GM23338 (cell line): Measurements from ENCODE around the gene GET4.

Experiments used
- CREB1 ChIP-seq: fragments of 250-450 bp; sonication (Bioruptor Pico); IDR thresholded peaks from 2 replicates; pipeline ENCODE4 v1.5.0; 2020; ENCODE audit warnings: low read depth, mild to moderate bottlenecking, moderate library complexity
- EZH2 ChIP-seq: fragments of 200-600 bp; sonication (generic); IDR thresholded peaks from one replicate; pipeline ENCODE4 v1.8.0; 2017; ENCODE audit warnings: antibody characterized with exemption, mild to moderate bottlenecking, low read depth; ENCODE audit not compliant: unreplicated experiment
- EZH2phosphoT487 ChIP-seq: fragments of 200-600 bp; sonication (generic); IDR thresholded peaks from one replicate; pipeline ENCODE4 v1.8.1; 2018; ENCODE audit warnings: antibody characterized with exemption; ENCODE audit not compliant: unreplicated experiment
- POLR2AphosphoS5 ChIP-seq: IDR thresholded peaks from 2 replicates; pipeline ENCODE4 v1.6.1; 2016; ENCODE audit warnings: antibody characterized with exemption, low read depth
- REST ChIP-seq: IDR thresholded peaks from one replicate; pipeline ENCODE4 v1.6.1; 2018; ENCODE audit warnings: antibody characterized with exemption; ENCODE audit not compliant: unreplicated experiment
- TF ChIP-seq, protein P1 (sequence below), 2 experiments: fragments of 200-600 bp in 1 of 2; sonication (generic) in 1 of 2; conservative IDR thresholded peaks; 2 replicates each; pipeline versions ENCODE4 v1.5.1 to v1.6.1; 2016 to 2017; ENCODE audit warnings: antibody characterized with exemption in 2 of 2, low read depth in 2 of 2, mild to moderate bottlenecking in 2 of 2, moderate library complexity in 1 of 2

GRCh38 chr7:867406-868188 lies 8.8 kb upstream of the GET4 start:
- TF ChIP-seq, protein P1, sequence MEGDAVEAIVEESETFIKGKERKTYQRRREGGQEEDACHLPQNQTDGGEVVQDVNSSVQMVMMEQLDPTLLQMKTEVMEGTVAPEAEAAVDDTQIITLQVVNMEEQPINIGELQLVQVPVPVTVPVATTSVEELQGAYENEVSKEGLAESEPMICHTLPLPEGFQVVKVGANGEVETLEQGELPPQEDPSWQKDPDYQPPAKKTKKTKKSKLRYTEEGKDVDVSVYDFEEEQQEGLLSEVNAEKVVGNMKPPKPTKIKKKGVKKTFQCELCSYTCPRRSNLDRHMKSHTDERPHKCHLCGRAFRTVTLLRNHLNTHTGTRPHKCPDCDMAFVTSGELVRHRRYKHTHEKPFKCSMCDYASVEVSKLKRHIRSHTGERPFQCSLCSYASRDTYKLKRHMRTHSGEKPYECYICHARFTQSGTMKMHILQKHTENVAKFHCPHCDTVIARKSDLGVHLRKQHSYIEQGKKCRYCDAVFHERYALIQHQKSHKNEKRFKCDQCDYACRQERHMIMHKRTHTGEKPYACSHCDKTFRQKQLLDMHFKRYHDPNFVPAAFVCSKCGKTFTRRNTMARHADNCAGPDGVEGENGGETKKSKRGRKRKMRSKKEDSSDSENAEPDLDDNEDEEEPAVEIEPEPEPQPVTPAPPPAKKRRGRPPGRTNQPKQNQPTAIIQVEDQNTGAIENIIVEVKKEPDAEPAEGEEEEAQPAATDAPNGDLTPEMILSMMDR (conservative IDR thresholded peaks at IDR 0.05; ENCODE audit: low read depth in 2 of 2): no peak
- TF ChIP-seq EZH2phosphoT487 (no peak), EZH2 (no peak), CREB1 (CRISPR knock-in tag) (no peak), POLR2AphosphoS5 (no peak), REST (no peak)
